Motor neuron (in vitro differentiated cells): ENCODE data around the gene CRISP2. TPM values are rescaled to one million over a fixed set of nuclear protein-coding genes. Genes with fewer than 3 reads are reported as not detected.

Experiments
- ATAC-seq, 8 experiments: fragments of 200-7000 bp; cut with Tn5 transposase; replicated peaks in 6 of 8; 2 replicates each; pipeline ENCODE4 v1.8.0; 2021; ENCODE audit warnings: mild to moderate bottlenecking in 8 of 8, moderate library complexity in 8 of 8
- H3K27ac ChIP-seq, 2 donors: fragments of 250-450 bp; sonication (Bioruptor Pico); 2 replicates each; pipeline ENCODE4 v1.9.0; 2021; ENCODE audit warnings: antibody characterized with exemption in 2 of 2, mild to moderate bottlenecking in 2 of 2, moderate library complexity in 1 of 2
- H3K4me1 ChIP-seq, 2 donors: fragments of 250-450 bp; sonication (Bioruptor Pico); replicated peaks in 1 of 2; 2 replicates each; pipeline ENCODE4 v1.6.1; 2021; ENCODE audit warnings: antibody characterized with exemption in 2 of 2, mild to moderate bottlenecking in 2 of 2, moderate library complexity in 1 of 2
- H3K4me3 ChIP-seq, 5 donors: fragments of 250-450 bp; sonication (Bioruptor Pico); 2 replicates each; pipeline ENCODE4 v1.9.0; 2021; ENCODE audit warnings: antibody characterized with exemption in 5 of 5, mild to moderate bottlenecking in 5 of 5, moderate library complexity in 4 of 5
- WGBS, 10 experiments: fragments of 450-650 bp; shearing (Covaris generic); methylation state at CpG; one replicate each; pipeline ENCODE4 v1.0.0; 2022; 5-methylcytosine and 5-hydroxymethylcytosine counted together
- in situ Hi-C, 9 experiments: fragments of 400-800 bp; cut with MboI; loops; one replicate each; pipeline ENCODE4 v1.15.0; 2021; ENCODE audit warnings: low sequenced_read_pairs in 9 of 9, low pct_unique_long_range_greater_than_20kb in 2 of 9; ENCODE audit not compliant: unreplicated experiment in 9 of 9
- total RNA-seq, 8 experiments: library from RNA; unstranded; fragments of 300-600 nt; gene quantifications; 2 replicates each; pipeline versions ENCODE4 v1.2.3 to v1.2.4, GENCODE V29; 2022

The CRISP2 gene
- total RNA-seq, 8 experiments from 2014 or later: 0.29 TPM; not detected in 7

GRCh38 chr6:49648036-49648435 is 65.3 kb downstream of the CRISP2 start:
- no peak overlapping the region for H3K4me3 ChIP-seq
- no peak overlapping the region for H3K27ac ChIP-seq
- ATAC-seq: no peak
- no peaks in the 10 kb centered on the region for H3K4me1 ChIP-seq
- in situ Hi-C loops: loop anchor here in 2 of 9 experiments (25.0 kb wide), 2 partner anchors 189 to 389 kb away; partner anchors contain the start of gene DEFB112 (in 1 of the 2)

- Histone ChIP-seq H3K4me3 (no peak overlapping the region), H3K27ac (no peak overlapping the region), H3K4me1 (no peaks in the 10 kb centered on the region)
- in situ Hi-C loops: loop anchor here in 2 of 9 experiments (25.0 kb wide), 2 partner anchors 190 to 390 kb away; partner anchors contain the start of gene DEFB112 (in 1 of the 2)
- ATAC-seq: no peak
- WGBS, 10 experiments: 0 to 100% (median 63%) methylated on average over 1 to 2 of the region's 2 CpGs; no CpG with 5 or more reads in 2 of the 10 experiments
Measured at GRCh38 chr6:49647476-49647875, 65.9 kb downstream of the CRISP2 start.

GRCh38 chr6:49646942-49647341 is 66.4 kb downstream of the CRISP2 start:
- 17 to 80% (median 65%) methylated on average over 2 to 4 of the region's 4 CpGs for WGBS, 10 experiments

GRCh38 chr6:49646130-49646824 is 67.1 kb downstream of the CRISP2 start:
- 23 to 96% (median 68%) methylated on average over 1 to 3 of the region's 3 CpGs; no CpG with 5 or more reads in 2 of the 10 experiments for WGBS, 10 experiments
- in situ Hi-C loops: loop anchor here in 2 of 9 experiments (25.0 kb wide), 2 partner anchors 191 to 391 kb away; partner anchors contain the start of gene DEFB112 (in 1 of the 2)
- no peak for ATAC-seq
- no peaks in the 10 kb centered on the region for H3K4me1 ChIP-seq
- no peak overlapping the region for H3K4me3 ChIP-seq
- H3K27ac ChIP-seq: no peak overlapping the region

More at GRCh38 chr6:49646942-49647341, 66.4 kb downstream of the CRISP2 start:
- Histone ChIP-seq H3K27ac (no peak overlapping the region), H3K4me1 (no peaks in the 10 kb centered on the region), H3K4me3 (no peak overlapping the region)
- in situ Hi-C loops: loop anchor here in 2 of 9 experiments (25.0 kb wide), 2 partner anchors 190 to 390 kb away; partner anchors contain the start of gene DEFB112 (in 1 of the 2)
- no peak for ATAC-seq

- in situ Hi-C loops: loop anchor here in 2 of 9 experiments (25.0 kb wide), 2 partner anchors 192 to 392 kb away; partner anchors contain the start of gene DEFB112 (in 1 of the 2)
- 0 to 100% (median 77%) methylated on average over 1 to 3 of the region's 3 CpGs for WGBS, 10 experiments
- ATAC-seq: no peak
- no peak overlapping the region for H3K4me3 ChIP-seq
- H3K27ac ChIP-seq: no peak overlapping the region
- no peaks in the 10 kb centered on the region for H3K4me1 ChIP-seq
Measured at GRCh38 chr6:49645139-49645538, 68.2 kb downstream of the CRISP2 start.

Other genes with a start within 250 kb of the CRISP2 start
- not detected for gene GLYATL3, start 213.6 kb downstream of the CRISP2 start, total RNA-seq
- gene C6orf141, start 162.9 kb downstream of the CRISP2 start, total RNA-seq: under 1 TPM in 4 of 8 experiments, not detected in 4; 0.28 to 0.71 (median 0.50) TPM
- under 1 TPM in 1 of 8 experiments, not detected in 7; 0.28 TPM for gene RHAG, start 76.7 kb downstream of the CRISP2 start, total RNA-seq
- under 1 TPM in 1 of 8 experiments, not detected in 7; 0.28 TPM for gene CRISP3, start 30.8 kb upstream of the CRISP2 start, total RNA-seq
- under 1 TPM in 1 of 8 experiments, not detected in 7; 0.33 TPM for gene PGK2, start 73.7 kb upstream of the CRISP2 start, total RNA-seq
- under 1 TPM in 3 of 8 experiments, not detected in 5; 0.15 to 0.43 (median 0.24) TPM for gene CRISP1, start 153.0 kb upstream of the CRISP2 start, total RNA-seq